ENCODE results near the gene C22orf42. TPM values are rescaled to one million over a fixed set of nuclear protein-coding genes. Genes with fewer than 3 reads are reported as not detected.
"Not testable (repeated sequence)": the region's sequence is repeated elsewhere in the genome, so short reads cannot be mapped to it uniquely, and the experiment has no call there.

Gene C22orf42
- total and polyA plus RNA-seq, 2 donors (not counting 1 experiment from before 2014, with no cell fraction given), result not detected

DNA sequence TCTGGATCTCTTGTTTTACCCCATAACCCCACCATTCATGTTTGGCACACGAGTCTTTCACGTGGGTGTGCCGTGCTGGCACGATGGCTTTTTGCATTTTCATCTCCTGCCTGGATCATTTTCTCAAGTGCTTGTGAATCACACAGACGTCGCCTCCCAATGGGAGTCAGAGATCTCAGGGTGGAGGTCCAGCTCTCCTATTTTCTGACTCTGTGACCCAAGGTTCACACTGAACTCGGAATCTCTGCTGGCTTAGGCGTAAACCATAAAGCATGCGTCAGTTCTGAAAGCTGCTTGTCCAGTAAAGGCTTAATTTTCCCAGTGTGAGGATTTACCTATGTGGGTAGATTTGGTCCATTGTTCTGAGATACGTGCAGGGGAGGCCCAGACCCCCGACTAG is 16.0 kb upstream of the C22orf42 start:
- H4K20me1 ChIP-seq (ENCODE audit: control insufficient read depth, extremely low read depth, insufficient read depth, low read length), result no peaks in the 10 kb centered on the region
- H3K36me3 ChIP-seq (ENCODE audit: control insufficient read depth, insufficient read depth, low read length), result no peaks in the 10 kb centered on the region
- DNase-seq (ENCODE audit: low read depth in 2 of 2), result no peak
- H3K27me3 ChIP-seq (ENCODE audit: control insufficient read depth, insufficient read depth, low read length), result no peaks in the 10 kb centered on the region
- no peaks in the 10 kb centered on the region for H3K4me1 ChIP-seq (ENCODE audit: control insufficient read depth, extremely low read depth, insufficient read depth, low read length)
- no peak overlapping the region for H3K27ac ChIP-seq (ENCODE audit: insufficient read depth, low read length)
- H3K9ac ChIP-seq (ENCODE audit: insufficient read depth, low read length), result no peak overlapping the region
- H3K4me3 ChIP-seq (replicated peaks in 1 of 4; ENCODE audit: control extremely low read depth in 1 of 4, insufficient read depth in 1 of 4, low read depth in 3 of 4, low read length in 4 of 4), result no peak overlapping the region
- no peak overlapping the region for H3K4me2 ChIP-seq (ENCODE audit: extremely low read depth, insufficient read depth, low read length)
- no peaks in the 10 kb centered on the region for H3K9me3 ChIP-seq (ENCODE audit: control insufficient read depth, insufficient read depth, low read depth, low read length)
- H3K79me2 ChIP-seq (ENCODE audit: control insufficient read depth, insufficient read depth, low read length), result no peaks in the 10 kb centered on the region
- TF ChIP-seq, protein P1, sequence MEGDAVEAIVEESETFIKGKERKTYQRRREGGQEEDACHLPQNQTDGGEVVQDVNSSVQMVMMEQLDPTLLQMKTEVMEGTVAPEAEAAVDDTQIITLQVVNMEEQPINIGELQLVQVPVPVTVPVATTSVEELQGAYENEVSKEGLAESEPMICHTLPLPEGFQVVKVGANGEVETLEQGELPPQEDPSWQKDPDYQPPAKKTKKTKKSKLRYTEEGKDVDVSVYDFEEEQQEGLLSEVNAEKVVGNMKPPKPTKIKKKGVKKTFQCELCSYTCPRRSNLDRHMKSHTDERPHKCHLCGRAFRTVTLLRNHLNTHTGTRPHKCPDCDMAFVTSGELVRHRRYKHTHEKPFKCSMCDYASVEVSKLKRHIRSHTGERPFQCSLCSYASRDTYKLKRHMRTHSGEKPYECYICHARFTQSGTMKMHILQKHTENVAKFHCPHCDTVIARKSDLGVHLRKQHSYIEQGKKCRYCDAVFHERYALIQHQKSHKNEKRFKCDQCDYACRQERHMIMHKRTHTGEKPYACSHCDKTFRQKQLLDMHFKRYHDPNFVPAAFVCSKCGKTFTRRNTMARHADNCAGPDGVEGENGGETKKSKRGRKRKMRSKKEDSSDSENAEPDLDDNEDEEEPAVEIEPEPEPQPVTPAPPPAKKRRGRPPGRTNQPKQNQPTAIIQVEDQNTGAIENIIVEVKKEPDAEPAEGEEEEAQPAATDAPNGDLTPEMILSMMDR (conservative IDR thresholded peaks at IDR 0.05 in 1 of 2, IDR thresholded peaks at IDR 0.05 in 1 of 2; ENCODE audit: low read depth in 1 of 2, low read length in 2 of 2), result no peak
- TF ChIP-seq EZH2 (IDR thresholded peaks at IDR 0.05; ENCODE audit: low read length, missing control alignments), result no peak
- no peak overlapping the region for H2AFZ ChIP-seq (ENCODE audit: low read length)

DNA sequence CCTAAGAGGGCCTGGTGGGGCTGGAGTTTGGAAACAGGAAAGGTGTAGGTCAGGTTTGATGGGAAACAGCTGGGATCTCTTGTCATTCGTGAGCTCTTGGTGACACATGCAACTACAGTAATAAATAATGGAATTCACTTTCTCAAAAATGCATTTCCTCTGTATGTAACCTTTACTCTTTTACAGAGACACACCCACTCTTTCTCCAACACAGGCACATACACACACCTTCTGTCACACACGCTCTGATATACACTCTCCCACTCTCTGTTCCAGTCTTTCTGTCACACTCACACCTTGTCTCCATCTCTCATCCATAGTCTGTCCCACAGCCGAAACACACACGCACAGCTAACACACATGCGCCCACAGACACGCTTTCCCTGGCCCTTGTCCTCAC is 6.6 kb upstream of the C22orf42 start:
- Histone ChIP-seq H3K4me3 (replicated peaks in 1 of 4; ENCODE audit: control extremely low read depth in 1 of 4, insufficient read depth in 1 of 4, low read depth in 3 of 4, low read length in 4 of 4) (no peak overlapping the region), H2AFZ (ENCODE audit: low read length) (no peak overlapping the region), H3K27ac (ENCODE audit: insufficient read depth, low read length) (no peak overlapping the region), H3K9me3 (ENCODE audit: control insufficient read depth, insufficient read depth, low read depth, low read length) (no peaks in the 10 kb centered on the region), H3K9ac (ENCODE audit: insufficient read depth, low read length) (no peak overlapping the region), H3K79me2 (ENCODE audit: control insufficient read depth, insufficient read depth, low read length) (no peaks in the 10 kb centered on the region), H3K4me1 (ENCODE audit: control insufficient read depth, extremely low read depth, insufficient read depth, low read length) (no peaks in the 10 kb centered on the region), H3K4me2 (ENCODE audit: extremely low read depth, insufficient read depth, low read length) (no peak overlapping the region), H4K20me1 (ENCODE audit: control insufficient read depth, extremely low read depth, insufficient read depth, low read length) (no peaks in the 10 kb centered on the region), H3K27me3 (ENCODE audit: control insufficient read depth, insufficient read depth, low read length) (no peaks in the 10 kb centered on the region), H3K36me3 (ENCODE audit: control insufficient read depth, insufficient read depth, low read length) (no peaks in the 10 kb centered on the region)
- no peak for DNase-seq (ENCODE audit: low read depth in 2 of 2)
- TF ChIP-seq, protein P1 (conservative IDR thresholded peaks at IDR 0.05 in 1 of 2, IDR thresholded peaks at IDR 0.05 in 1 of 2; ENCODE audit: low read depth in 1 of 2, low read length in 2 of 2), result no peak
- no peak for TF ChIP-seq EZH2 (IDR thresholded peaks at IDR 0.05; ENCODE audit: low read length, missing control alignments)

DNA sequence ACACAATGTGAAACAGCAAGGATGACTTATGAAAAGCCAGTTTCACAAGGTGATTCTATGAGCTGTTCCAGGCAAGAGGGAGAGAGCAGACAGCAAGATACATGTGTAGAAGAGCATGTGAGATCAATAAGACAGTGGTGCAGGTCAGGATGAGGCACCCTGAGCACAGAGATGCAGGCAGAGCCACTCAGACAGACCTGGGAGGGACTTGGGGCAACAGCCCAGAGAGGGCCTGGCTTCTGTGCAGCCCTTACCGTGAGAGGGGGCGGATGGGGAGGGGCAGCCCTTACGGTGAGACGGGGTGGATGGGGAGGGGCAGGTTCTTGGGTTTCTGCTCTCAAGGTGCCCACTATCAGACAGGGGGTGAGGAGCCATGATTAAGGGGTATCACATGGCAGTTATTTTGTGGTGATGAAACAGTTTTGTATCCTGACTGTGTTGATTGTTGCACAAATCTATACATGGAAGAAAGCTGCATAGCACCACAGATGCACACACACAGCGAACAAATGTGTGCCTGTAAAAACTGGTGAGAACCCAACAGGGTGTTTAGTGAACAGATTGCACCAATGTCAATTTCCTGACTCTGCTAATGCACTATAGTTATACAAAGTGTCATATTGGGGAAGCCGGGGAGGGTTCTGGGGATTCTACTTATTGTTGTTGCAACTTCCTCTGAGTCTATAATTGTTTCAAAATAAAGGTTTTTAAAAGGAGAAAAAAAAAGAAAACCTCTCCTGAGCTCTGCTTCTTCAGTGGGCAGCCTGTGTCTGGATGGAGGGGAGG is 5.2 kb upstream of the C22orf42 start:
- TF ChIP-seq, protein P1 (conservative IDR thresholded peaks at IDR 0.05 in 1 of 2, IDR thresholded peaks at IDR 0.05 in 1 of 2; ENCODE audit: low read depth in 1 of 2, low read length in 2 of 2), result no peak
- TF ChIP-seq EZH2 (IDR thresholded peaks at IDR 0.05; ENCODE audit: low read length, missing control alignments), result no peak
- H2AFZ ChIP-seq (ENCODE audit: low read length), result no peak overlapping the region
- no peak for DNase-seq (ENCODE audit: low read depth in 2 of 2)

DNA sequence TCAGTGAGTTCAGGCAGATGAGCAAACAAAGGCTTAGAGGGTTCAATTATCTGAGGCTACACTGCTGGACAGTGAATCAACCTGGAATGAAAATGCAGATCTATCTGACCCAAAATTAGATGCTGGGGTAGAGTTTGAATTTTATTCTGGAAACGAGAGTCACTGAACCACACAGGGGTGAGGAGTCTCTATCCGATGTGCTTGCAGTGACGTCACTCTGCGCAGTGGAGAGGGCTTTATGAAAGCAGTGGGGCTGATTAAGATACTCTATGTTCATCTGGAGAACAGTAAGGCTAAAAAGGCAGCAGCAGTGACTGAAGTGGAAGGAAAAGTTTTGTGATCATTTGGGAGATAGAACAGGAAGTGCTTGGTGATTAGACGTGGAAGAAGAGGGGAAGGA is 1.3 kb upstream of the C22orf42 start:
- not testable (repeated sequence) for H3K4me3 ChIP-seq (replicated peaks in 1 of 4; ENCODE audit: control extremely low read depth in 1 of 4, insufficient read depth in 1 of 4, low read depth in 3 of 4, low read length in 4 of 4); H4K20me1 ChIP-seq (ENCODE audit: control insufficient read depth, extremely low read depth, insufficient read depth, low read length); H3K9me3 ChIP-seq (ENCODE audit: control insufficient read depth, insufficient read depth, low read depth, low read length); H3K9ac ChIP-seq (ENCODE audit: insufficient read depth, low read length); H3K4me1 ChIP-seq (ENCODE audit: control insufficient read depth, extremely low read depth, insufficient read depth, low read length); H2AFZ ChIP-seq (ENCODE audit: low read length); H3K27me3 ChIP-seq (ENCODE audit: control insufficient read depth, insufficient read depth, low read length); H3K36me3 ChIP-seq (ENCODE audit: control insufficient read depth, insufficient read depth, low read length); H3K79me2 ChIP-seq (ENCODE audit: control insufficient read depth, insufficient read depth, low read length); DNase-seq (ENCODE audit: low read depth in 2 of 2); H3K4me2 ChIP-seq (ENCODE audit: extremely low read depth, insufficient read depth, low read length); H3K27ac ChIP-seq (ENCODE audit: insufficient read depth, low read length)

More for the DNA sequence above, 5.2 kb upstream of the C22orf42 start:
- Histone ChIP-seq H3K79me2 (ENCODE audit: control insufficient read depth, insufficient read depth, low read length) (no peaks in the 10 kb centered on the region), H3K36me3 (ENCODE audit: control insufficient read depth, insufficient read depth, low read length) (no peaks in the 10 kb centered on the region), H3K4me1 (ENCODE audit: control insufficient read depth, extremely low read depth, insufficient read depth, low read length) (no peaks in the 10 kb centered on the region), H4K20me1 (ENCODE audit: control insufficient read depth, extremely low read depth, insufficient read depth, low read length) (no peaks in the 10 kb centered on the region), H3K4me3 (replicated peaks in 1 of 4; ENCODE audit: control extremely low read depth in 1 of 4, insufficient read depth in 1 of 4, low read depth in 3 of 4, low read length in 4 of 4) (no peak overlapping the region), H3K4me2 (ENCODE audit: extremely low read depth, insufficient read depth, low read length) (no peak overlapping the region), H3K9ac (ENCODE audit: insufficient read depth, low read length) (no peak overlapping the region), H3K9me3 (ENCODE audit: control insufficient read depth, insufficient read depth, low read depth, low read length) (no peaks in the 10 kb centered on the region), H3K27ac (ENCODE audit: insufficient read depth, low read length) (no peak overlapping the region), H3K27me3 (ENCODE audit: control insufficient read depth, insufficient read depth, low read length) (no peaks in the 10 kb centered on the region)

Data from fibroblast of lung (primary cell).